Astrocyte (in vitro differentiated cells and primary cell): ENCODE data around the gene PRMT9.

Source experiments
- CTCF ChIP-seq: IDR thresholded peaks from 2 replicates; pipeline ENCODE4 v1.5.1; 2011; ENCODE audit warnings: low read depth, mild to moderate bottlenecking, inconsistent platforms, low read length, moderate library complexity; ENCODE audit not compliant: insufficient read depth
- EZH2 ChIP-seq: IDR thresholded peaks from 2 replicates; pipeline ENCODE4 v1.6.1; 2012; ENCODE audit warnings: mild to moderate bottlenecking, low read length, inconsistent platforms; ENCODE audit not compliant: insufficient read depth

- TF ChIP-seq CTCF (no peak), EZH2 (no peak)
These were observed 47.9 kb upstream of the PRMT9 start, which contains the start of gene ARHGAP10 for GRCh38 chr4:147731580-147732517.
